RCC 7860 (cell line): Measurements from ENCODE around the gene SLC37A3.
"Not testable (repeated sequence)": the region's sequence is repeated elsewhere in the genome, so short reads cannot be mapped to it uniquely, and the experiment has no call there.

Experiments
- DNase-seq: peaks from one replicate; pipeline ENCODE4 v3.0.0-alpha.2; 2015; ENCODE audit warnings: low spot score
- FAIRE-seq: peaks from 2 replicates; lab custom pipeline; 2012; peaks lifted over from hg19 to GRCh38; lab: Jason Lieb, UNC

The SLC37A3 gene

GRCh38 chr7:140315498-140316164 is 82.7 kb downstream of the SLC37A3 start:
- no peak for DNase-seq
- no peak for FAIRE-seq

- DNase-seq: no peak
- FAIRE-seq: no peak
Measured at GRCh38 chr7:140314573-140315480, 83.5 kb downstream of the SLC37A3 start.

GRCh38 chr7:140312141-140312846 is 86.0 kb downstream of the SLC37A3 start:
- DNase-seq (no peak), FAIRE-seq (no peak)

GRCh38 chr7:140311128-140311527 is 87.2 kb downstream of the SLC37A3 start:
- not testable (repeated sequence) for DNase-seq, FAIRE-seq

- no peak for DNase-seq
- no peak for FAIRE-seq
Measured at GRCh38 chr7:140310337-140311002, 87.9 kb downstream of the SLC37A3 start.

GRCh38 chr7:140308060-140308459 is 90.3 kb downstream of the SLC37A3 start:
- no peak for FAIRE-seq
- DNase-seq: no peak

- FAIRE-seq: no peak
Measured at GRCh38 chr7:140304191-140304799, 94.0 kb downstream of the SLC37A3 start.

GRCh38 chr7:140300243-140301136 is 97.8 kb downstream of the SLC37A3 start:
- FAIRE-seq: no peak
- DNase-seq: no peak

More at GRCh38 chr7:140304191-140304799, 94.0 kb downstream of the SLC37A3 start:
- DNase-seq: no peak

- DNase-seq (no peak), FAIRE-seq (no peak)
Measured at GRCh38 chr7:140298213-140298612, 100.1 kb downstream of the SLC37A3 start.

- DNase-seq: no peak
- no peak for FAIRE-seq
Measured at GRCh38 chr7:140297192-140297591, 101.1 kb downstream of the SLC37A3 start.

- FAIRE-seq (no peak), DNase-seq (no peak)
Measured at GRCh38 chr7:140295224-140295738, 103.0 kb downstream of the SLC37A3 start.

- no peak for DNase-seq
- no peak for FAIRE-seq
Measured at GRCh38 chr7:140294454-140294853, 103.9 kb downstream of the SLC37A3 start.

GRCh38 chr7:140292438-140292837 is 105.9 kb downstream of the SLC37A3 start:
- DNase-seq (no peak), FAIRE-seq (no peak)

- no peak for DNase-seq
- FAIRE-seq: no peak
Measured at GRCh38 chr7:140289804-140290203, 108.5 kb downstream of the SLC37A3 start.

GRCh38 chr7:140287988-140288387 is 110.3 kb downstream of the SLC37A3 start:
- FAIRE-seq: no peak

GRCh38 chr7:140285938-140286337 is 112.4 kb downstream of the SLC37A3 start:
- FAIRE-seq: no peak
- no peak for DNase-seq

More at GRCh38 chr7:140287988-140288387, 110.3 kb downstream of the SLC37A3 start:
- DNase-seq: no peak

GRCh38 chr7:140284062-140284461 is 114.3 kb downstream of the SLC37A3 start:
- DNase-seq: peak; percentile 42
- FAIRE-seq: peak; percentile 33
